GM19397 (cell line): ENCODE results near the gene FLT1.

Experiments used
- ATAC-seq: cut with Tn5 transposase; IDR thresholded peaks from one replicate; pipeline ENCODE4 v1.9.1; 2021; ENCODE audit warnings: mild to moderate bottlenecking, moderate library complexity; ENCODE audit not compliant: unreplicated experiment

Gene FLT1

DNA sequence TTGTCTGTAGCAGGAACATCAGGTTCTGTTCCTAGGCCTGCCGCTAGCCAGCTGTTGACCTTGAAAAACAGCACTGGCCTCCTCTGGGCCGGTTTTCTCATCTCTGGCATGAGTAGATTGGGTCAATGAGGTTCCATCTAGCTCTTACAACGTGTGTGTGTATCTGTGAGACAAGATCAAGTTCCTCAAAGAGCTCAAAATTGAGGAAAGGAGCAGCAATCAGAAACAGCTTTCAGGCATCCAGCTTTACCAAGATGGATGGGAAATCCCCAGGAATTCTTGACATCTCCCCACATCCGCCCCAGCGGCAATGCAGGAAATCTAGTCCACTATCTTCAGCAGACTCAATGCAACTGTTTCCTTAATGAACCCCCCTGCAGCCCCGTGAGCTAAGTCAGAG lies 4.9 kb downstream of the FLT1 start:
- no peak for ATAC-seq

DNA sequence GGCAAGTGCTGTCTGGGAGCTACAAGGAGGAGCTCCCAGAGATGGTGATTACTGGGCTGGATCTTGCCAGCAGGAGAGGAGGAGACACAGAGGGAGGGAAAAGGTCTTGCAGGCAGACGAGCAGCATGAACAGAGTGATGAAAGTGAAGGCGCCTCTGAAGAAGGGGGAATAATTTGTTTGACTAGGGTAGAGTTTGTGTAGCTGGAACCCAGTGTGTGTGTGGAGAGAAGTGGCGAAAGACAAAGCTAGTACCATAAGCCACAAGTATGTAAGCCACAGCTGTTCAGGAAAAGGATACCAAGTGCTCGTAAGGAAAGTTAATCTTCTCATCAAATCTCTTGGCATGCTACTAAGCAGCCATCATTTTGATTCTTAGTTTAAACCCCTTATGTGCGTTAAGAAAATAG lies 5.4 kb downstream of the FLT1 start:
- no peak for ATAC-seq

DNA sequence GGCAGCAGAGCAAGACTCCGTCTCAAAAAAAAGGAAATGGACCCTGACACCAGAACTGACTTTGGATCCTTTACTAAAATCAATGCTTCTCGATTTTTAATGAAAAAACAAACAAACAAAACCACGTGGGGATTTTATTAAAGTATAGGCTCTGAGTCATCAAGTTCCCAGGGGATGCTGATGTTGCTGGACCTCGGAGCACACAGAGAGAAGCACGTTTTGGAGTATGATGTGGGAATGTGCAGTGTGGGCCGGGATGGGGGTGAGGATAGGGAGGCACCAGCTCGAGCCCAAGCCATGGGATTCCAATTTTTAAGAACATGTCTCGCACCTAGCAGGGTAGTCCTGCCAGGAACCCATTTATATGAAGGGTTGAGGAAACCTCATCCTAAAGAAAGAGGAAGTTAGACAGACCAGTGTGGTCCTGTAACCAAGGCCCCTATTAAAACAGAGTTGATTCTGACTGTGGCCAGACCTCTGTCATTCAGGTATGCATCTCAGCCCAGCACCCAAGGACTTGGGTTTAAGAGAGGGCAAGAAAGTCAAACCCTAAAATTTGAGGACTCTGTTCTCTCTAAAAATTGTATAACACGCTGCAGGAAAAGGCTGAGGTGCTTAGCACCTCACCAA lies 6.4 kb downstream of the FLT1 start:
- ATAC-seq, result no peak

DNA sequence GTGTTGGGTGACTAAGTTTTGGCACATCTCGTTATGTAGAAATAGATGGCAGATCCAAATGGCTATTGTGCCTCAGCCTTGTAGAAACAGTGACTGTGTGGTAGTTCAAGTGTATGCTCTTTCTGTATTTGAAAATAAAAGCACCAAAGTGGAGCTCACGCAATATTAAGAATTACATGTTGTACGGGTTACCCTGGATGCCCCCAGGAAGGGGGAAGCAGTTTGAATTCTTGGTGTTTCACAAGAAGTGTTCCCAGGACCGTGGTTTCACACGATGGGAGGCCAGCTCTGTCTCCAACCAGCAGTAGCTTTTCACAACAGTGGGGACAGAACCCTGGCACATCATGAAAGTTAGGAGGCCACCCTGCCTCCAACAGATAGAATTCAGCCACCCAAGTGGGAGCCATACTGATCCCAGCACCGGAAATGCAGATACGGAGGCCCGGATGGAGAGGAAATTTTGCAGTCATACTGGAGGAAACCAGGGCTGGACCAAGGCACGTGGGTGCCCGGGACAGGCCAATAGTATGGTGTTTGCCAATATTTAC lies 8.9 kb downstream of the FLT1 start:
- ATAC-seq, result no peak

DNA sequence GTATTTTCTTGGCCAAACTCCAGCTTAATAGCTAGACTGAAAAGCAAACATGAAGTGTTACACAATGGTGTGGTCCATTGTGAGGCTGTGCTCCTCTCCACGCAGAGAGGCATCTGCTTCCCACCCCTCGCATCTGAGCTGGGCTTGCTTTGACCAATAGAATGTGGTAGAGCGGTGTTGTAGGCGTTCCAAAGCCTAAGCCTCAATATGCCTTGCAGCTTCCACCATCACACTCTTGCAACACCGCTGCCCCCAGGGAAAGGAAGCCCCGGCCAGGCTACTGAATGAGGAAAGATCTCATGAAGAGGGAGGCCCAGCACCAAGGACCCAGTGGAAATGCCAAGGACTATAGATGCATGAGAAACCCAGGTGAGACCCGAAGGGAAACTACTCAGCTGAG lies 9.4 kb downstream of the FLT1 start:
- no peak for ATAC-seq

DNA sequence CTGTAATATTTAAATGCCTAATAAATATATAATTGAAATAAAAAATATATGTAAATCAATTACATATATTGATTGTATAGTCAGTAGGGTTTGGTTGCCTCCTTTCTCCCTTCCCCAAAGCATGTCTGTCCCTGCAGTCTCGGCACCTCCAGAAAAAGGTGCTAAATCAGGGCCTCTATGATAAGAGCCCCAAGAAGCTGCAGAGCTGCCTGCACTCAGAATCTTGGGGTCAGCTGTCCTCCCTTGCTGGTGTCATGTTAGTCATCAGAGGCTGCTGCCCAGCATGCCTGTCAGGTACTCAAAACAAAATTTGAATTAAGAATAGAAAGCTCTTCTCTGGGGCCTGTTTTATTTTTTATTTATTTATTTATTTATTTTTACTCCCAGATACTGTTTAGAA lies 9.8 kb downstream of the FLT1 start:
- no peak for ATAC-seq

DNA sequence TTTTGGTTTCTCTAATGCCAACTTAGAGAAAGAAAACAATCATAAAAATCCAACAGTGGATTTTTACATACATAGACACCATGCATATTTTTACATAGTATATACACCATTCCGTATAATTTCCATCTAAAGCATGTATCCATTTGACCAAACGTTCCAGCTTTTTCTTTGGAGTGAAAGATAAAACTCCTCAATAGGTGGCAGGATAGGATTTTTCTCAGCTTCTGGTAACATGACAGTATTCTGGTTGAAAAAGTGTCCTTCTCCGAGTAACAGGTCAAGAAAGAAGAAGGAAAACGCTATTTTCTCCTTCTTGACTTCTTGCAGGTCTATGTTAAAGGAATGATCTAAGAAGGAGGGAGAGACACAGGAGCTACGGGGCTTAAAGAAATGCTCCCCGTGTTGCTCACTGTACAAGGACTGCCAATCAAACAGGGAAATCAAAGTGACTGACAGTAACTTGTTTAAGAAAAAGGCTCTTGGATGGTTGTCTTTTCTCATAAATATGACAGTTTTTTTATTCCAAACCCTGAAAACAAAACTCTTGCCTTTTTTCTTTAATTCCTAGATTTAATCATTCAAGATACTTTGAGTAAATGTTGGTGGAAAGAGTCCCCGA lies 11.5 kb downstream of the FLT1 start:
- ATAC-seq, result no peak

DNA sequence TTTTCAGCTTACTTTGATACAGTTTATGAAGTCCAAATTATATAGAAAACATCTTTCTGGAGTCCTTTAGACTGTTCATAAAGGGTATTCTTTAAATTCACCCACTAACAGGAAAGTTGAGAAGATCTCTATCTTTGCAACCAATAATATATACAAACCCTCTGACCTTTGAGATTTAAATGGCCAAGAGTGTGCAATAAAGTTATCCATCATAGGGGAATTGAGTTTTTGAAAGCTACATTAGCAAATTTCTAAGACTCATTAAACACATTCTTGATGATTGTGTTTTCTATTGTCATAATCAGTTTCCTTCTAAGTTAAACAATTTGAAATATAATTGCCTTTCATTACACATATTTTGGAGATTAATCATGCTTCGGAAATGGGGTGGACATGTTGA lies 15.9 kb downstream of the FLT1 start:
- no peak for ATAC-seq

DNA sequence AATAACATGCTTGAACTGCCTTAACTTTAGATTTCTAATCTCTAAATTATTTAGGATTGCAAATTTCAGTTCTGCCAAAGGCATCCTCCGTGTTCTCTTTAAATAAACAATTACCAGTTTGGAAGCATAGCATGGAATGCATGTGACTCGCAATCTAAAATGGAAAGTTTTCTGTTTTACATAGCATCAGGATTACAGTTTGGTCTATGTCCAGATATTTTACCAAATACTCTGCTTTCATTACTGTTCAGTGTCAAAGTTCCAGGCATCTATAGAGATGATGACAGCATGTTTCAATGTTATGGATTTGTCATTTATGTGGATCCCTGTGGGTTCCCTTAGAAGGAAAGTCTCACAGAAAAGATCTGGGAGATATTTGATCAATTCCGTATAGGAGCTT lies 16.8 kb downstream of the FLT1 start:
- ATAC-seq, result no peak

DNA sequence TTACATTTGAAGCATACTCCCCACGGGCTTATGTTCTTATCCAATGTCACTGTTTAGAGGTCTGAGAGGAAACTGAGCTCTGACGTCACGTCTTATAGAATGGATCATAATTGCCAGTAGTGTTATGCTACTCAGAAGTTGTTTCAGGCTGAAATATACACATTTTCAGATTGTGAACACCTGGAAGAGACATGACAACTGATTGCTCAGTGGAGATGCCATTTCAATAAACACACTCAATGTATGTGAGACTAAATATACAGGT lies 17.3 kb downstream of the FLT1 start:
- no peak for ATAC-seq

DNA sequence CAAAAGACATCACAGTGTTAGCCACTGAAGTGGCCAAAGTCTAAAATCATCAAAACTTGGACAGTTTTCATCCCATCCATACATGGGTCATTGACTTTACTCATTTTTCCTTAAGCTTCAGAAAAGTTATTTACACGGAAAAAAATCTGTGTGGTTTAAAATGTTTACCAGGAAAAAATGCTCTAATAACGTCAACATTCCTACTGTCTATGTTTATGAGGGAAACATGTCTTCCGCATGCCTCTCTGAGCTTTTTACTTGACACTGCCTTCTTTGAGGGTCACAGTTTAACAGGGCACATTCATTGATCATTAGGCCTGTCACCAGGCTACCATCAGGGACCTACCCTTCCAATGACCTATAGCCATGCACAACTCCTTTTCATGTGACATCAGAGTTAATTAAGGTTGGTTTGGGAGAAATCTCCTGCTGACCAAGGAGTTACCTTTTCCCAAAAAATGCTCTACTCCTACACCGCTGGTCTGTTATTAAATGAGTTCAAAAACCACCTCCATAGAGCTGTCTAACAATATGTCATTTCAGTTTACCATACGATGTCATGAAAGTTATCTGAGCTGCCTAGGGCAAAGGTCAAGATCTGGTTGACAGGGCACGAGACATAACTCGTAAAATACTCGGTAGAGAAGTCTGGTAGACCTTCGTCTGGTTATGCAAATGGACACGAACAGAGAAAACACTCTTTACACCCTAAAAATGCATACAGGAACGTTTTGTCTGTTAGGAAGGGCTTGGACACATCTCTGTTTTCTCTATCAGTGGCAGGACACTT lies 17.8 kb downstream of the FLT1 start:
- no peak for ATAC-seq

DNA sequence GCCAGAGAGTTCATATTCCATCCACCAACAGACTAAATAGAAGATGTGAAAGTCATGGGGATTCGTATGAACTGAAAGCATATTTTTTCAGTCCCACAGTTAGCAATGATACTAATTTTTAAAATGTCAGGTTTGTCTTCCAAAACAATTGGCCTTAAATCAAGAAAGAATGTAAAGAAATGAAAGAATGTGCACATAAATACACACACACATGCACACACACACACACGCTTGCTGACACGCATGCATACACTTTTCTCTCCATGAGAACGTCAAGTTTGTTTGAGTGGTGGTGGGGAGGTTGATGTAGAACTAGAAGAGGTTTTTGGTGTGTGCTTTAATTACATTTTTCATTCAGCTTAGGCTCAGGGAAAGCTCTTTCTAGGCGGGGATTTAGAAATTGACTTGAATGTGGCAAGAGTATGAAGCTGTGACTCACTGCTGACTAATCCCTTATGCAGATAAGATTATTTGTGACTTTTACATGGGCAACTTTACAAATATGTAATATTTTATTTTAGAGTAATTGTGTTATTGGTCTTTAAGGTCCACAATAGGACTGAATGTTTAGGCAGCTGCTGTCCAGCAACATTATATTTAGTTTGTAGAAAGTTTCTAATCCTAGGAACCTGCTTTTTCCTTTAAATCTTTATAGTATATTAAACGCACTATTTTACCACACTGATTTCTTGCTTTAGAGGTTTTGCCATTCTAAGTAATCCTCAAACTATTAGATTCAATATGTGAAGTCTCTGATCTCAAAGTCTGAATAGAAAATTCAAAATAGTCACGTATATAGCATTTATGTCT lies 18.8 kb downstream of the FLT1 start:
- ATAC-seq, result no peak

DNA sequence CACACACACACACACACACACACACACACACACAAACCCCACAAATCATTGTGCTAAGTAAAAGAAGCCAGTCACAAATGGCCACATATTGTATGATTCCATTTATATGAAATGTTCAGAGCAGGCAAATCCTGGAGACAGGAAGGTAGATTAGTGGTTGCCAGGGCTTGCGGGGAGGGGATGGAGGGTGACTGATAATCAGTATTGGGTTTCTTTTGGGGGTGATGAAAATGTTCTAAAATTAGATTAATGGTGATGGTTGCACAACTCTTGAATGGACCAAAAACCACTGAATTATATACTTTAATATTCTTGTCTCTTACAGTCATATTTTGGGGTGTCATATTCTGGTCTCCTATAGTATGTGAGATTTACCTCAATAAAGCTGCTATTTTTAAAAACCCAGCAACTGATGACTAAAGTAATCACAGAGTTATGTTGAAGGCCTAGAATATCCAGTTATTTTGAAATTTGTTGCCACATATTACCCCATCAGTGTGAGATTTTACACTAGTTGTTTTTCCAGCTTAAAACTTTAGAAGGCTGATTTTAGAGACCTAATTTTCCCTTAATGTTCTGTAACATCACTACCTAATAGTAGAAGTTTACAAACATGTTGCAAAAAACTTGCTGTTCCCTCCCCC lies 20.3 kb downstream of the FLT1 start:
- no peak for ATAC-seq

DNA sequence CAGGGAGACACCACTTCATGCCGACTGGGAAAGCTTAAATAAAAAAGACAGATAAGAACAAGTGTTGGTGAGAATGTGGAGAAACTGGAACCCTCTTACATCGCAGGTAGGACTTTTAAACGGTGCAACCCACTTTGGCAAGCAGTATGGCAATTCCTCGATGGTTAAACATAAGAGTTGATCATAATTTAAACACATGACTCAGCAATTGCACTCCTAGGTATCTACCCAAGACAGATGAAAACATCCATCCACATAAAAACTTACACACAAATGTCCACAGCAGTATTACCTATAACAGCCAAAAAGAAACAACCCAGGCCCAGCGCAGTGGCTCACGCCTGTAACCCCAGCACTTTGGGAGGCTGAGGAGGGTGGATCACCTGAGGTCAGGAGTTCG lies 21.9 kb downstream of the FLT1 start:
- no peak for ATAC-seq

DNA sequence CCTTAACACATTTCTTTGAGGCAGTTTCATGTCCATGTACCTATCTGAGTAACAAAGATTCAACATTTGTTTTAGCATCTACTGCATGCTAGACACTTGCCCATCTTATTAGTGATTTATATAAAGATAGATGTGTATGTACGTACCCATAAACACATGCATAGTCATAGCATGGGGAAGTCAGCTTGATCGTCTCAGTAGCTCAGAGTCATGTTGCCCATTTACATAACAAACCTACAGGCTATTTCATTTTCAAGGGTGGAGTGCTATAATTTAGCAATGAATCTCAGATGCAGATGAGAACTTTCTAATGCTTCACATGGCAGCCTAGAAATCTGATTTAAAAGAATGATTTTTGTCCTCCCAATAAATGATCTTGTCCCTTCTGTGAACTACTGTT lies 23.5 kb downstream of the FLT1 start:
- ATAC-seq, result no peak

DNA sequence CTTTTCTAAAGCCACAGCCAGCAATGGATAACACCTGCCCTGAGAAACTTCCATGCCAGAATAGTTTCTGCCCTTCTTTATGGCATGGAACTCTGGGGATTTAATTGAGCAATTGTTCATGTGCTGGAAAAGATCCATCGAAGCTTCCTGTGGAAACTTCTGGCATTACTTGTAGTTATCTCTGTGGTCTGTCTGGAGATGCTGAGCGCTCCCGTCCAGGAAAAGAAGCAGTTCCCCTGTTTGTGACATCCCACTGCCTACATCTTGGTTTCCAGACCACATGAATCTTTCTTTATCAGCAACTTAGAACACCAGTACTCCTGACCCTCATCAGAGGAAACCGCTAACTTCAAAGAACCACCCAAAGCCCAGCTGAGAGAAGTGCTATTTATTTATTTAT lies 24.6 kb downstream of the FLT1 start:
- no peak for ATAC-seq

DNA sequence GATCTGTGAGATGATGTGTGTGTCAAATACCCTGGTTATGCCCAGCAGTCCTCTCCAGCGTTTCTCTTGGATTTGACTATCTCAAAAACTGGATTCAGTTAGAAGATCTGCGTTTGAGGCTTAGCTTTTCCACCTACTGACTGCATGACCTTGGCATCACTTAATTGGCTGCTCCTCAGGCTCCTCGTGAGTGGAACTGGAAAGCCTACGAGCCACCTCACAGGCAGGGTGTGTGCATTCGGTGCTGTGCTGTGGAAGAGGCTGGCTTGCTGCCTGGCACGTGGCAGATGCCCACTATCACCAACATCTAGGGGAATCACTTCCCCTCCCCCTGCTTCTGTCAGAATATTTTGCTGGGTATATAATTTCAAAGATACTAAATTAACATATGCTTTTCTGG lies 25.6 kb downstream of the FLT1 start:
- ATAC-seq, result no peak

DNA sequence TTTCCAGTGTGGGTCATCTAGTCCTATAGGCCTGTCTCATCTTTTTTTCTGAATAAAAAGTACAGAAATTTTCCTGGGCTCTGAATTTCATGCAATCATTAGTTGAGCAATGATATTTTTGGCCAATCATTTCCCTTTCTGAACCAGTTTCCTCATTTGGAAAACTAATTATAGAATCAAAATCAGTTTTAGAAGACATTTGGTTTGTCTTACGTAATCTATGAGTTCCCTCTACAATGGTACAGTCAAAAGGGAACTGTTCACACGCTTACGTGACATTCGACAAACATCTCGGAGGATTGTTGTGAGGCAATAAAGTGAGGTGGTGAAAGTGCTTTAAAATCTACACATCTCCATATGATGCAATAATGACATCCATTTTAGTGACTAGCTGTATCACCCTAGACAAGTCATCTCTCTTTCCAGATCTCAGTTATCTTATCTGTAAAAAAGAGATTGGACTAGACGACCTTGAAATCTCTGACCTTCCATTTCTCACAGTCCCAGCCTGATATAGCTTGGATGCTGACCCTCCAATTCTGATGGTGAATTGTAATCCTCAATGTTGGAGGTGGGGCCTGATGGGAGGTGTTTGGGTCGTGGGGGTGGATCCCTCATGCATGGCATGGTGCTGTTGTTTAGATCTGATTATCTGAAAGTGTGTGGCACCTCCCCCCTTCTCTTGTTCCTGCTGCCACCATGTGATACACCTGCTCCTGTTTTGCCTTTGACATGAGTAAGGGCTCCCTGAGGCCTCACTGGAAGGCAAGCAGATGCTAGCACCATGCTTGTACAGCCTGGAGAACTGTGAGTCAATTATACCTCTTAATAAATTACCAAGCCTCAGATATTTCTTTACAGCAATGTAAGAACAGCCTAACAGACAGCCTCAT lies 26.7 kb downstream of the FLT1 start:
- ATAC-seq, result no peak

DNA sequence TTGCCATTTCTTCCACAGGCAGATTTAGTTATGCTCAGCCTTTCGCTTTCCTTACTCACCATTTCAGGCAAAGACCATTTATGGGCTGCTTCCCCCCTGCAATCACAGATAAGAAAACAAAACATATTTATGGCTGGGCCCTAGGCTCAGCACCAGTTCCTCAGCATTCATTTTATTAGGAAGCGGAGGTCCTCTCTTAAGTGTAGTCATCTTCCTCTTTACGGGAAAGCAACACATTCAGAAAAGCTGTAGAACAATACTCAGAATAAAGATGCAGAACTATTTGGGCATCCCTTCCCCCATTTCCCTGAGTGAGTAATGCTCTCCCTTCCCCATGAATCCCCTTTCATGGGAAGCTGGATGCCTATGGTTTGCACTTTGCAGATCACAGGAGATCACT lies 27.9 kb downstream of the FLT1 start:
- no peak for ATAC-seq

DNA sequence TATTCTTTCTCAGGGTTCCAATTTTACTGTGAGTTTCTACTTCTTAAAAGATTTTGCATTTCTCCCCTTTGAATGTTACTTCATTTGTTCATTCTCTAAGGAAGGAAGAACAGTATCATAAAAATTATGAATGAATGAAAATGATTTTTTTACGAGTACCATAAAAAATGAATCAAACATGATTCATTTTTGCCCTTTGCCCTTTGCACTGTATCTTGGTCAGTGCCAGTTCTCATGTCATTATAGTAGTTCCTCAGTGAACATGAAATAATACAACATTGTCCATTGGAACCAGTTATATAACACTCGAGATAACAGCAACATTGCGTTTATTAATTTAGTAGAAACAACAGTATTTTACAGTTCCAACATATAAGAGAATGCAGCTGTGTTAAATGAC lies 28.8 kb downstream of the FLT1 start:
- no peak for ATAC-seq
